GM18502 (cell line): ENCODE data around the gene DESI2.
A peak's percentile ranks its signal among the peaks of the same experiment; 100 is the strongest.
"Not testable (repeated sequence)": the region's sequence is repeated elsewhere in the genome, so short reads cannot be mapped to it uniquely, and the experiment has no call there.

Experiments used
- ATAC-seq: cut with Tn5 transposase; IDR thresholded peaks from one replicate; pipeline ENCODE4 v1.9.1; 2021; ENCODE audit warnings: mild to moderate bottlenecking; ENCODE audit not compliant: unreplicated experiment, poor library complexity

DESI2 gene

DNA sequence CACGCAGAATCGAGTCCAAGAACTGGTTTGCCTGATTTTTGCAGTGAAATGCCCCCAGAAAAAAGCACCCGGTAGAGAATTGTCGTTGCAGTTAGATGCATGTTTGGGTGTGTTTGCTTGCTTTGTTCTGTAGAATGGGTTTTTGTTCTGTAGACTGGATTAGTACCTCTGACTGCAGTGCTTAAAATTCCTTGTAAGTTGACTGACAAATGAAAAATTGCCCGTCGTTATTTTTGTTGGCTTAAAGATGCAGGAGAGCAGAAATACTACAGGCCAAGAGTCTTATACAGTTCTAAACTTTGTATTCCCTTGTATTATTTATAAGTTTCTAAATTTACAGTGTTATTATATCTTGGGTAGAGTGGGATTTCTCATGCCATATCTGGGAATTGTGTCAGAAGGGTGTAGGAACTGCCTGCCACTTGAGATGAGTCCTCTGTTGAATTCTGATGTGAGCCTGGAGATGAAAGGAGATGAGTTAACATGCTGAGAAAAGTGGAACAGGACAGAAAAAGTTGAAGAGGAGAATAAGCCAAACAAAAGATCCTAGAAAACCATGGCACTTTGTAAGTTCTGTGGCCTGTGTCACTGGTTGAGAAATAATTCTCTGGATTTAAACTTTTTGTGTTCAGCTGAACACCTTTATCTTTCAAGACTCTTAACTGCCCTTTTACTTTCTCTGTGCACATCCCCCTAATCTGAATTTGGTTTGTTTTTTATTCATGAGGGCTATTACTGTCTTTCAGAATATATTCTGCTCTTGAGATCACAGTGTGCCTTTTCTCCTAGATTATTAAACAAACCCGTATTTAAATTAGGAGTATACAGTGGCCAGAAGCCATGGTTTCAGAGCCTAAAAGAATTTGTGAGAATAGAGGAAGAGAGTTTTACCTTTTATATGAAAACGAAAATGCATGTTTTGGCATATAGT is 1.4 kb downstream of the DESI2 start:
- no peak for ATAC-seq

DNA sequence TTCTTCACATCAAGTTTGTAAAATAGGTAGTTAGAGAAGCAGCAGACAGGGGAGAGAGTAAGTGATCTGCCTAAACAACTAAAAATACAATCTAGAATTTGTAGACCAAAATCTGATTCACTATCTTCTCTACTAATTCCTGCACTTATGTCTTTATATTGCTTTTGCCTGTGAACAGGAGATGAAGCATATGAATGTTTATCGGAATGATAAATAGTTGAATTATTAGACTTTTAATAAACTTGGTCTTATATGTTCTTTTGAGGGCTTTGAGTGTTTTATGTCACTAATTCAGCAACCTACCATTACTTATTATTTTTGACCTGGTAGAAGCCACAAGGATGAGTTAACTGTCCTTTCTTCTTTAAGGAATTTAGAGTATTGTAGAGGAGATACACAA is 2.3 kb downstream of the DESI2 start:
- ATAC-seq, result no peak

DNA sequence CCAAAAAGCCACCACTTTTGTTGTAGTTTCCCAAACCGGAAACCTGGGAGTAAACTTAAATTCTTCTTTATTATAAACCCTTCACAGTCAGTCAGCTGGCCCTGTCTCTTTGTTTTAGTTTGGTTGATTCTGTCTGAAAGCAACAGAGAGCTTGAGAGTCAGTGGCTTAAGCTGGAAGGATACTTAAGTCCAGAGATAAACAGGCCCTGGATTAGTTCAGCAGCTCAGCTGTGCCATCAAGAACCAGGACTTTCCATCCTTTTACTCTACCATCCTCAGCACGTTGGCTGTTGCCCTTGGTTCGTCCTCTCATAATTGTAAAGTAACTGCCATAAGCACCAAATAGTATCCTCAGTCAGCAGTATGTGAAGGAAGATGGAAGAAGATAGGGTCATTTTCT is 4.5 kb downstream of the DESI2 start:
- ATAC-seq, result no peak

DNA sequence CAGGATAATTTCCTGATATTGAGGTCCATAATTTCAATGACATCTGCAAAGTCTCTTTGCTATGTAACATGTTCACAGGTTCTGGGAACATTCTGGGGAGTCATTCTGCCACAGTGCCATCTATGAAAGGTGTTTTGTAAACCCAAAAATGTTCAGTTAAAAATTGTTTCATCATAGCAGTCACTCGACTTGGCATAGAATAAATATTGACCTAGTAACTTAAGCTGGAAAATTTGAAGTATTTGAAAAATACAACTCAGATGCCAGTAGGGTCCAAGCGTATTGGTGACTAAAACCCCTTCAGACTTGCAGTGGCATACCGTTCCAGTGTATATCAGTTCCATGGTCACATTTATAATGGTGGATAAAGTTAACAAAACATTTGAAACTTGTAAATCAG is 6.8 kb downstream of the DESI2 start:
- ATAC-seq, result no peak

DNA sequence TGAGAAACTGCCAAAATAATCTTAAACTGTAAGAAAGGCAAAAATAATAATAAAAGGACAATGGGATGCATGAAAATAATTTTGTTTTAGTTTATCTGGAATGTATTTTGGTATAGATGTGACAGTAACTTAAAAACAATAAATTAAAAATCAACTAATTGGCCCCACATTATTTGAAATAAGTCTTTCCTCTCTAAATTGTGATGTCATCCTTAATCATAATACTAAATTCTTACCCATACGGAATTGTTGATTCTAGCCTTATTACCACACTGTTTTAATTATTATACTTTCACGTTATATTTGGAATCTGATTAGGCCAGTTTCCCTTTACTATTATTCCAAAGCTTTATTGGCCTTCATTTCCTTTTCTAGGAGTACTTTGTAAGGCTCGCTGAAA is 7.7 kb downstream of the DESI2 start:
- no peak for ATAC-seq

DNA sequence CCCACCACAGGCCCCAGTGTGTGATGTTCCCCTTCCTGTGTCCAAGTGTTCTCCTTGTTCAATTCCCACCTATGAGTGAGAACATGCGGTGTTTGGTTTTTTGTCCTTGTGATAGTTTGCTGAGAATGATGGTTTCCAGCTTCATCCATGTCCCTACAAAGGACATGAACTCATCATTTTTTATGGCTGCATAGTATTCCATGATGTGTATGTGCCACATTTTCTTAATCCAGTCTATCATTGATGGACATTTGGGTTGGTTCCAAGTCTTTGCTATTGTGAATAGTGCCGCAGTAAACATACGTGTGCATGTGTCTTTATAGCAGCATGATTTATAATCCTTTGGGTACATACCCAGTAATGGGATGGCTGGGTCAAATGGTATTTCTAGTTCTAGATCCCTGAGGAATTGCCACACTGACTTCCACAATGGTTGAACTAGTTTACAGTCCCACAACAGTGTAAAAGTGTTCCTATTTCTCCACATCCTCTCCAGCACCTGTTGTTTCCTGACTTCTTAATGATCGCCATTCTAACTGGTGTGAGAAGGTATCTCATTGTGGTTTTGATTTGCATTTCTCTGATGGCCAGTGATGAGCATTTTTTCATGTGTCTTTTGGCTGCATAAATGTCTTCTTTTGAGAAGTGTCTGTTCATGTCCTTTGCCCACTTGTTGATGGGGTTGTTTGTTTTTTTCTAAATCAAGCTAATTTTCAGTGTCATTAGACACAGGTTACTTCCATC is 8.8 kb downstream of the DESI2 start:
- ATAC-seq, result not testable (repeated sequence)

DNA sequence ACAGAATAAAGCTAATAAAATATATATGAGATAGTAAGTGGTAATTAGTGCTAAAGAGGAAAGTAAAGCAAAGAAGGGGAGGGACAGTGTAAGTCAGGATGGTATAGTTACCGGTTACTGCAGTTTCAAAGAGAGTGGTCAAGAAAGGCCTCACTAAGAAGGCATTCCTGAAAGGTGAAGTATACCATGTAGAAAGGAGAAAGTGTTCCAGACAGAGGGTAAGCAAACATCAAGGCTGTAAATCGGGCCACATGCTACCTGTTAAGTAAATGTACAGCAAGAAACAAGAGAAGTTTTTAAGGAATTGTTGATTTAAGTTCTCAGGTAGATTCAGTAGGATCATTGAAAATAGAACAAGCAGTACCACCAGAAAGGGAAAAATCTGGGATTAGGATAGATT is 9.7 kb downstream of the DESI2 start:
- ATAC-seq, result no peak

DNA sequence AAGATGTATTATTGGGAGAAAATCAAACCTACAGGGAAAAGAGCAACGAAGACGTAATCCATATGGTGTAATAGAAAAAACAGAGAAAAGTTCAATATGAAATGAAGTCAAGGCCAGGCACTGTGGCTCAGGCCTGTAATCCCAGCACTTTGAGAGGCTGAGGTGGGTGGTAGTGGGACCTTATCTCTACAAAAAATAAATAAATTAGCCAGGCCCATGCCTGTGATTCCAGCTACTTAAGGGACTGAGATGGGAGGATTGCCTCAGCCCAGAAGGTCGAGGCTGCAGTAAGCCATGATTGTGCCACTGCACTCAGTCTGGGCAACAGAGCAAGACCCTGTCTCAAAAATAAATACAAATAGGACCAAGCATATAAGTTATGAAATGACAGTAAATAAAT is 11.4 kb downstream of the DESI2 start:
- no peak for ATAC-seq

DNA sequence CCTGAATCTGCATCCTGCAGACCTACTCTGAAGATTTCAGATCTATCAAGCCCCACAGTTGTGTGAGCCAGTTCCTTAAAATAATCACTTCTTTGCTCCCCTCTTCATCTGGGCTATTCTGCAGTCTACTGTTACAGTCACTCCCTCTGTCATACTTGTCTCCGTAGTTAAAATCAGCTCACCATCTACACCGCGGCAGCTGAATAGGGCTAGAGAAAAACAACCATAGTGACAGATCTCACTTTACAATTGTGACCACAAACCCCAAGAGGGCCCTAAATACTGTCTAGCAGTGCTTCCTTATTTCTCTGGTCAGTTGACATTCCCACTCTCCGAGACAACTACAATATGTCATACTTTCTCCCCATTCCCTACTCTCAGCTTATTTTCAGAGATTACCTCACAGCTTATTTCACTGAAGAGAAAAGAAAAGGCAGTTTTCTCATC is 12.9 kb downstream of the DESI2 start:
- peak; percentile 87 for ATAC-seq

DNA sequence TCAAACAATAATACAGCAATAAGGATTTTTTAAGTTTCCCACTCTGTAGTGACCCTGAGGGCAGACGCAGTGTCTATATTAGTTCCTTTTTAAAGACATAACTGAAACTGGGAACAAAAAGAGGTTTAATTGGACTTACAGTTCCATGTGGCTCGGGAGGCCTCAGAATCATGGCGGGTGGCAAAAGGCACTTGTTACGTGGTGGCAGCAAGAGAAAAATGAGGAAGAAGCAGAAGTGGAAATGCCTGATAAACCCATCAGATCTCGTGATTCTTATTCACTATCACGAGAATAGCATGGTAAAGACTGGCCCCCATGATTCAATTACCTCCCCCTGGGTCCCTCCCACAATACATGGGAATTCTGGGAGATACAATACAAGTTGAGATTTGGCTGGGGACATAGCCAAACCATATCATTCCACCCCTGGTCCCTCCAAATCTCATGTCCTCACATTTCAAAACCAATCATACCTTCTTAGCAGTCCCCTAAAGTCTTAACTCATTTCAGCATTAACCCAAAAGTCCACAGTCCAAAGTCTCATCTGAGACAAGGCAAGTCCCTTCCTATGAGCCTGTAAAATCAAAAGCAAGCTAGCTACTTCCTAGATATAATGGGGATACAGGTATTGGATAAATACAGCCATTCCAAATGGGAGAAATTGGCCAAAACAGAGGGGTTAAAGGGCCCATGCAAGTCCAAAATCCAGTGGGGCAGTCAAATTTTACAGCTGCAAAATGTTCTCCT is 13.9 kb downstream of the DESI2 start:
- ATAC-seq, result not testable (repeated sequence)

DNA sequence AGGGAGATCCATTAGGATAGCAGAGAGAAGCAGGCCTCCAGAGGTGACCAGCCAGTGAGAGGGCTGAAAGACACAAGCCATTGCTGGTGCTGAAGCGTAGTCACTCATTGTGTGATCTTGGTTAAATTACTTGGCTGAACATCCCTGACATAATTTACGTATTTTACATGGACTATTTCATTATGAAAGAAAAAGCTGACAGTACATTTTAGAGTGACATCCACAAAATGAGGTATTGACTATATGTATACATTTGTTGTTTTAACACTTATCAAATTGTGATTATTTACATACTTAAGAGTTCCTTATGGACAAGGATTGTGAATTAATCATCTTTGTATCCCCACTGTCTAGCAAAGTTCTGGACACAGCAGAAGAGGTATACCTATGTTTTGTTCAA is 14.9 kb downstream of the DESI2 start:
- ATAC-seq, result no peak

DNA sequence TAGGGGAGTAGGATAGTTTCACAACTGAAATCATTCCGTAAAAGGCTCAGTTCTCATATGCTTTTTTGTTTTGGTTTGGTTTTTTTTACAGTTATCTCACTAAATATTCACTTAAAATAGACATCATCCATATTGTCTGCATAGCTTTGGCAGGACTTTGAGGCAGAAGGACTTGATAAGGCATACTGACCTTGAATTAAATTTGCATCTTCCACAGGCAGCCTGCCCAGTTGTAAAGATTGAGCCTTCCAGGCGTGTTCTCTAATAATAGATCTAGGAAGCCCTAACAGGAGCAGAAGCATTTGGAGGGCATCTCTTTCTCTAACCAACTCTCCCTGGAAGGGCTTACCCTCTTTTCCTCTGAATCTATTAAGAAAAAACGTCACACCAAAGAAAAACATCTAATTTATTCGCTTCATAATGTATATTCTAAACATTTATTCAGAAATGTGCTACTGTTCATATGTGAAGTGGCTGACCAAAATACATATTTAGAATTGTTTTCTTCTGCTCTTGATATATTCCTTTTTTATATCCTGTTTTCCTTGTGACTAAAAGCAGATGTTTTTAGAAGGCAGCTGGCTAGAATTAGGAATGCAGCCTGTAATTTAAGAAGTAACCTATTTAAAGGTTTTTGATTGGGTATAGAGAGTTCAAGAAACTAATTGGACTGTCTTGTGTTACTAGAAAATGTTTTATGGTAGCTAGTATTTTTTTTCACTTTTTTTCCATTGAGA is 20.2 kb downstream of the DESI2 start:
- ATAC-seq, result no peak

DNA sequence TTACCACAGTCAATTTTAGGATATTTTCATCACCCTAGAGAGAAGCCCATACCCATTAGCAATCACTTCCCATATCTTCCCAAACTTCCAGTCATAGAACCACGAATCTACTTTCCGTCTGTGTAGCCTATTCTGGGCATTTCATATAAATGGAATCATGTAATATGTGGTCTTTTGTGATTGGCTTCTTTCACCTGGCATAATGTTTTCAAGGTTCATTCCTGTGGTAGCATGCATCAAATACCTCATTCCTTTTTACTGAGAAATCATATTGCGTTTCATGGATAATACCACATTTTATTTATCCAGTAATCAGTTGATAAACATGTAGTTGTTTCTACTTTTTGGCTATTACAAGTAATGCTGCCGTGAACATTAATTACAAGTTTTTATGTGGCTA is 21.5 kb downstream of the DESI2 start:
- no peak for ATAC-seq

DNA sequence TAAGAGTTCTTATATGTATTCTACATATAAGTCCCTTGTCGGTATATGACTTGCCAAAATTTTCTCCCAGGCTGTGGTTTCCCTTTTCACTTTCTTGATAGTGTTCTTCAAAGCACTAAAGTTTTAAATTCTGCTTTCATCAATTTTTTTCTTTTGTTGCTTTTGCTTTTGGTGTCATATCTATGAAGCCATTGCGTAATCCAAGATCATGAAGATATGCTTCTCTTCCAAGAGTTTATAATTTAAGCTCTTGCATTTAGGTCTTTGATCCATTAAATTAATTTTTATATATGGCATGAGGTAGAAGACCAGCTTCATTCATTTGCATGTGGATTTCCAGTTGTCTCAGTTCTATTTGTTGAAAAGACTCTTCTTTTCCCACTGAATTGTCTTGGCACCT is 22.2 kb downstream of the DESI2 start:
- no peak for ATAC-seq

DNA sequence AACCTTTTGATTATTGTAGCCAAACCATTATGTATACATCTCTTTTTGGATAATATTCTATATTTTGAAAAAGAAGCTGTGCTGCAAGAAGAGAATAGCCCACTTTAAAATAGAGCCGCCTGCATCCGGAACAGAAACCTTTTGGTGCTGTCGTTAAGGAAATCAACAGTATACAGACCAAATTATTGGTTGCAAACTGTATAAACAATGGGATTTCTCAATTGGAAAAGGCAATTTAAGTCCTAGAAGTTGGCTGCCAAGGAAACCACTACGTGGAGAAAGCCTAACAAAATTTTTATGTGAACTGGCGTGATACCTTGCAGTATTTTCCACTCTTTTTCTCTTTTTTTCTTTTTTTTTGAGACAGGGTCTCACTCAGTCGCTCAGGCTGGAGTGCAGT is 25.8 kb downstream of the DESI2 start:
- ATAC-seq, result no peak

DNA sequence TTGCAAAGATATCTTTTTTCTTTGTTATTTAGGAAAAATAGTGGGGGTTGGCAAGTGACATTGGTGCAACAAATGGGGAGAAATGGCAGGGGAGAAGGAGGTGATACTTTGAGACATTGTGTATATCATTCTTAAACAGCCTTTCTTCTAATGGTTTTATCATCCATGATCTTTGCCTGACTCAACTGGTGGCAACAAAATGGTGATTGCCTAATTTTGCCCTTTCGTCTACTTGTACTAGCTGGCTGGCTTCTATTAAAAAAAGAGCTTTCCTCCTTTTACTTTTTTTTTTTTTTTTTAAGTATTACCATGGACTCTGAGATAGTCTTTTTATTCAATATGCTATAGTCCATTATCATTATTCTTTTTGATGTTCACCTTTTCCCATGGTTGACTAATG is 27.7 kb downstream of the DESI2 start:
- no peak for ATAC-seq

DNA sequence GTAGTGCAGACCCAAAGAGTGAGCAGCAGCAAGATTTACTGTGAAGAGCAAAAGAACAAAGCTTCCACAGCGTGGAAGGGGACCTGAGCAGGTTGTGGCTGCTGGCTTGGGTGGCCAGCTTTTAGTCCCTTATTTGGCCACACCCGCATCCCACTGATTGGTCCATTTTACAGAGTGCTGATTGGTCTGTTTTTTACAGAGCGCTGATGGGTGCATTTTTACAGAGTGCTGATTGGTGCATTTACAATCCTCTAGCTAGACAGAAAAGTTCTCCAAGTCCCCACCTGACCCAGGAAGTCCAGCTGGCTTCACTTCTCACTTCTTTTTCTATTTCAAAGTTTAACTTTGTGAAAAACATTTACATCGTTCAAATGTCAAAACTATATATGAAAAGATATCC is 29.2 kb downstream of the DESI2 start:
- ATAC-seq, result not testable (repeated sequence)

DNA sequence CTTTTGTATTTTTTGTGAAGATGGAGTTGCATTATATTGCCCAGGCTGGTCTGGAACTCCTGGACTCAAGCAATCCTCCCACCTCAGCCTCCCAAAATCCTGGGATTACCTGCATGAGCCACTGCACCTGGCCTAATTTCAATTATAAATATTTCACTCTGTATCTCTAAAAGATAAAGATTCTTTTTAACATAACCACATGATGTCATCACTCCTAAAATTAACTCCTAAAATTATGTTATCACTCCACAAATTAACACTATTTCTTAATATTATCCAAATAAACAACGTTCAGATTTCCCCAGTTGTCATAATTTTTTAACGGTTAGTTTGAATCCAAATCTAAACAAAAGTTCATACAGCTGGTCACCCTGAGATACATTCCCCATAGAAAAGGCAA is 43.0 kb downstream of the DESI2 start:
- no peak for ATAC-seq

DNA sequence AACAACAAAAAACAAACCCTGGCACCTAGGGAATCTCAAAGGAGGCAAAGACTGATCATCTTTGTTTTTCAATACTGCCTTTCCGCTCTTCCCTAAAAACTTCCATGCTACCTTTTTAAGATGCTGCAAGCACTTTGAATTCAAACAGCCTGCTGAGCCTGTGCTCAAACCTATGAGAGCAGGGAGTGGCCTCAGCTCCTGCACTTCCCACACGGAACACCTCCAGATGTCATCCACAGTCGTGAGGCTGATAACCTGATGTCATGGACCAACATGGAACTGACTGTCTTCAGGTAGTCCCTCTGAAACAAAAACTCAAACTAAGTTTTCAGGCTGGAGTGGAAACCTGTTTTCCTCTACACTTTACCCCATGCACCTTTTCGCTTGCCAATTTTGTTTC is 46.8 kb downstream of the DESI2 start:
- no peak for ATAC-seq

DNA sequence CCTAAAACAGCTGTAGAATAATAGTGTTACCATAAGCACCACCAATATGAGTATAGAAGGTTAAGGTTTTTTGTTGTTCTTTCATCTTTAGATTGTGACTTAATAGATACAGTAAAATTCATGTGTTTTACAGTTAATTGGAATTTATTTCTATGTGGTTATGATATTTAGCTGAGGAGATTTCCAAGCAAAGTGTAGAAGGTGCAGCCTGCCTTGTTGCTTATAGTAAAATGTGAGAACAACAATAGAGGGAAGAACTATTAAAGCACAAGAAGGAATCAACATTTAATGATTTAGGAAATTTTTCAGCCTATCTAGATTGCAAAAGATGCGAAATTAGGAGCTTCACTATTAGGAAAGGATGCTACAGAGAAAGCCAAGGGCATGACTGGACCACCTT is 47.9 kb downstream of the DESI2 start:
- ATAC-seq, result no peak
